ENCODE data around the gene KLRG1. TPM values are rescaled to one million over a fixed set of nuclear protein-coding genes. Genes with fewer than 3 reads are reported as not detected.
A peak's percentile ranks its signal among the peaks of the same experiment; 100 is the strongest.

KLRG1 gene
- total RNA-seq (2014; rRNA removed; shearing (Covaris generic)): 2.3 TPM in 2 replicates

DNA sequence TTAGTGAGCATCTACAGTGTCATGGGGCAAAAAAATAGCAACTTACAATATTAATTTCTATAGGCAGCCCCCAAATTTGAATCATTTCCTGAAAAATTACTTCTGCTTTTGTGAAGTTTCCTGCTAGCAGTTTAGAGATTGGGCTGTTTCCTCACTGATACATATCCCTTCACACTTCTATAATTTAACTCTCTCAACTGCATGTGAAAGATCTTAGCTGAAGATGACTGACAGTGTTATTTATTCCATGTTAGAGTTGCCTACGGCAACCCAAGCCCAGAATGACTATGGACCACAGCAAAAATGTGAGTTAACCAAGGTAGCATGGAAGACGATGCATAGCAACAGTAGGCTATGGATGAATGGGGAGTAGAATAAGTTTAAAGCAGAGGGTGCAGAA lies at the start of gene KLRG1:
Gene KLRG1, plus strand, starts transcription at position 134 of the 400 bp plus-strand sequence. Its CDS starts 90 bp downstream, at position 224.
- no peak within 1 kb of the TSS for H3K4me3 ChIP-seq
- H3K27me3 ChIP-seq: no peaks in the 10 kb centered on the region
- H3K9me3 ChIP-seq (replicated peaks): no peaks in the 10 kb centered on the region
- H3K36me3 ChIP-seq: no peaks in the 10 kb centered on the region
- no peak within 1 kb of the TSS for H3K27ac ChIP-seq
- DNase-seq: no peak
- peaks cover 9% of the 10 kb centered on the region for H3K4me1 ChIP-seq

DNA sequence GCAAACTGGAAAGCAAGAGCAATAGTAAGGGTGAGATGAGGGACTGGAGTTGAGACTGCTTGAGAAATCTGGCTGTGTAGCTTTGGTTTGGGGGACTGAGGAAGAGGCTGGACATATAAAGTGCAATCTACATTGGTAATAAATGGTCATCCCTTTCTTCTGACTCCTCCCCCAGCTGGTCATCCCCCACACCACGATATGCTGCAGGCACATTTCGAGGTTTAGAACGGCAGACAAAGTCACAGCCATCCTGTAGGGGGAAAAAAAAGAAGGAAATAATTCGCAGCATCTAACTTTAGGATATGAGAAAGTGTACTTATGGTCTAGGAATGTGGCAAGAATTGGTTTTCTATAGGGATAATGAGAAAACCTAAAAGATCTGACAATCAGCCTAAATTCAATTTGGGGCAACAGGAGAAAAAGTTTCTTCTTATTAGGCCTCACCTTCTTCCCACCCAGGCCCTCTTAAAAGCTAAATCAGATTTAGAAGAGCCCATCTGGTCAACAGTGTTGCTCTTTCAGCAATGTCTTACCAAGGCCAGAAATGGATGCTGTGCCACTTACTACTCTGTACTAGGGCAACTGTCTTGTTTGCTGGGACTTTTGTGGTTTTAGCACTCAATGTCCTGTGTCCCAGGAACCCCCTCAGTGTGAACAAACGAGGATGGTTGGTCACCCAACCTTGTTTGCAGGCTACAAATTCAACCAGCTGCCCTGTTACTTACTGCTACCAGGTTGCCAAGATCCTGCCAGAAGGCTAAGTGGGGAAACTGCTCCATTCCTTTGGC lies 47.5 kb upstream of the KLRG1 start:
- Histone ChIP-seq H3K27me3 (no peaks in the 10 kb centered on the region), H3K9me3 (replicated peaks) (no peaks in the 10 kb centered on the region), H3K4me3 (no peak overlapping the region), H3K4me1 (no peaks in the 10 kb centered on the region), H3K27ac (no peak overlapping the region), H3K36me3 (peaks cover 54% of the 10 kb centered on the region)
- no peak for DNase-seq

DNA sequence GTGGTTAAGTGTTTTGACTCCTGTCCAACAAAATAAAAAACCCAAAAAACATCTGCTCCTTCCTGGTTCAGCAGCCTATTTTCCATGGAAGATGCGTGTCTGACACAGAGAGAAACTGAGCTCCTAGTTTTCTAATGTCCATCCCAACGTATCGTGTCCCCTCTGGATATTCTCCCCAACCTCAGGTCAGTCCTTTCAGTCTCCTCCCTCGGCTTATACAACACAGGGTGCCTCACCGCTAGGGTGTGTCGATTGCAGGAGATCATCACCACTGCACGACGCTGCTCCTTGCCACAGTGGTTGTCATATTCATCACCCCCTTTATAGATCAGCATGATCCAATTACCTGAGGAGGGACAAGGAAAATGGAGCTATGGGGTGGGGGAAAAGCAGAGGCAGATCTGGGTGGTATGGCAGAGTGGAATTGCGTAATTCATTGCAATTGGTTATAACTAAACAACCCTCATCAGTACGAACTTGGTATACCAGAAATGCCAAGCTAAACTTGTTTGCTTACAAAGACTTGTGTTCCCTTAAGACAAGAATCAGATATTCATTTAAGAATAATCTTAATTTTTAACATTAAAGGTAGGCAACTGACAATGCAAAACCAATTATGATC lies 45.7 kb upstream of the KLRG1 start:
- Histone ChIP-seq H3K36me3 (peaks cover 45% of the 10 kb centered on the region), H3K9me3 (replicated peaks) (no peaks in the 10 kb centered on the region), H3K4me3 (no peak overlapping the region), H3K27ac (no peak overlapping the region), H3K27me3 (no peaks in the 10 kb centered on the region), H3K4me1 (peaks cover 6% of the 10 kb centered on the region)
- DNase-seq: no peak

DNA sequence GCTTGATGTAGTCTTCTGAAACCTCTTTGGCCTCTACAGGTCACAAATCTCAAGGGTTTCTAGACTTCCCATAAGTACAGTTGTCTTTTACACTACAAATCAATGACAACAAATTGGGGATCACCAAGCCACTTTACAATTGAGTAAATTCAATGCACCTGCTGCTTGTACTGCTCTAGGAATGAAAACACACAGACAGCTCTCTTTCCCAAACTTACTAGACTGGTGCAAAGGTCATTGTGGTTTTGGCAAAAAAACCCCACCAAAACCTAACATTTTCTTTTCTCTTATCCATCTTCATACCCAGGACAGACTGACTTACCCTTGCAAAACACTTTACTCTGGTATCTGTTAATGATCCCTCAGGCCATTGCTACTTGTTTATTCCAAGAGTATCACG lies 42.6 kb upstream of the KLRG1 start:
- Histone ChIP-seq H3K4me3 (no peak overlapping the region), H3K36me3 (peaks cover 40% of the 10 kb centered on the region), H3K9me3 (replicated peaks) (no peaks in the 10 kb centered on the region), H3K27me3 (no peaks in the 10 kb centered on the region), H3K27ac (no peak overlapping the region), H3K4me1 (peaks cover 6% of the 10 kb centered on the region)
- DNase-seq: no peak

DNA sequence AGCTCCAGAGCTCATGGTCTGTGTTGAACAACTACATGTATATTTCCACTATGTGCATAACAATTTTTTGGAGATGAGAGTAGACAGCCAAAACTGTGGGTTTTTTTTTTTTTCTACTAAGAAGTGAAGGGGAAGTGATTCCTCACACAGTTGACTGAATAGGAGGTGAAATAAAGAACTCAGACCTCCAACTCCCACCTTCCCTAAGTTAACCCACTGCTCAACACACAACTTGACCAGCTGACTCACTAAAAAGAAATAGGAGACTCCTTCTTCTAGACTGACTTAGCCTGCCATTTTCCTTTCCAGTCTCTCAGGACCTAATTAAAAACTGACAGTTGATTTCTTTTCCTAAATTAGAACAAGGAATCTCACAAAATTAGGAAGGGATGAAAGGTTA lies 41.6 kb upstream of the KLRG1 start:
- no peak for DNase-seq
- no peak overlapping the region; the same call in 1 of the 2 replicates for H3K4me3 ChIP-seq
- no peaks in the 10 kb centered on the region for H3K9me3 ChIP-seq (replicated peaks)
- no peaks in the 10 kb centered on the region for H3K27me3 ChIP-seq
- H3K27ac ChIP-seq: no peak overlapping the region
- H3K4me1 ChIP-seq: peaks cover 6% of the 10 kb centered on the region
- peaks cover 31% of the 10 kb centered on the region for H3K36me3 ChIP-seq

DNA sequence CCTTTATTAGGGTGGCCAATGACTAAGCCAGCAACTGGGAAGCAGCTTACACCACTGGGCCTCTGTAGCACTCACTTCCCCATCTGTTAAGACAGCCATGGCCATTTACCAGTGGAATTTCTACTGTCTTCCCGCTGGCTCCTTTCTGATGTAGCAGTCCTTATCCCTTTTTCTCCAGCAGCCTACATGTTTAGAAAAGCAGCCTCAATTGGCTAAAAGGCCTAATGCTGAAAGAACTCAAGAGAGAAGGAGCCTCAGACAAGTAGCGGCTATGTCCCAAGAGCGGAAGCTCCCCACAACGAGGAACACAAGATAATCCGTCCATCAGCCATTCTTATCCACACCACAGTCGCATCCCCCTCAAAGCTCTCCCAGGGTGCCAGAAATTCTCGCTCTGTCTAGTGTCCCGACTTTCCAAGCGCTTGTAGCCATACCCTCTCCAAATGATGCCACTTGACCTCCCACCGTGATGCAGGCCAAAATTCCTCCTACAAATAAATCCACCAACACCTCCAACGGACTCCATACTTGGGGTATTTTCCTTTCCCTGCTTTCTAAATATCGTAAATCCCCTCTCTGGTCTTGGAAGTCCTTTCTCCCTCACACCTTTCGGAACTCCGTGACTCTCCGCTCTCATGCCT lies 40.5 kb upstream of the KLRG1 start:
- peak overlapping the region; percentile 79 for H3K27ac ChIP-seq
- peak; percentile 11 to 38 for DNase-seq
- no peaks in the 10 kb centered on the region for H3K27me3 ChIP-seq
- H3K4me3 ChIP-seq: peak overlapping the region; percentile 81
- peaks cover 6% of the 10 kb centered on the region for H3K4me1 ChIP-seq
- H3K36me3 ChIP-seq: peaks cover 22% of the 10 kb centered on the region
- no peaks in the 10 kb centered on the region for H3K9me3 ChIP-seq (replicated peaks)

DNA sequence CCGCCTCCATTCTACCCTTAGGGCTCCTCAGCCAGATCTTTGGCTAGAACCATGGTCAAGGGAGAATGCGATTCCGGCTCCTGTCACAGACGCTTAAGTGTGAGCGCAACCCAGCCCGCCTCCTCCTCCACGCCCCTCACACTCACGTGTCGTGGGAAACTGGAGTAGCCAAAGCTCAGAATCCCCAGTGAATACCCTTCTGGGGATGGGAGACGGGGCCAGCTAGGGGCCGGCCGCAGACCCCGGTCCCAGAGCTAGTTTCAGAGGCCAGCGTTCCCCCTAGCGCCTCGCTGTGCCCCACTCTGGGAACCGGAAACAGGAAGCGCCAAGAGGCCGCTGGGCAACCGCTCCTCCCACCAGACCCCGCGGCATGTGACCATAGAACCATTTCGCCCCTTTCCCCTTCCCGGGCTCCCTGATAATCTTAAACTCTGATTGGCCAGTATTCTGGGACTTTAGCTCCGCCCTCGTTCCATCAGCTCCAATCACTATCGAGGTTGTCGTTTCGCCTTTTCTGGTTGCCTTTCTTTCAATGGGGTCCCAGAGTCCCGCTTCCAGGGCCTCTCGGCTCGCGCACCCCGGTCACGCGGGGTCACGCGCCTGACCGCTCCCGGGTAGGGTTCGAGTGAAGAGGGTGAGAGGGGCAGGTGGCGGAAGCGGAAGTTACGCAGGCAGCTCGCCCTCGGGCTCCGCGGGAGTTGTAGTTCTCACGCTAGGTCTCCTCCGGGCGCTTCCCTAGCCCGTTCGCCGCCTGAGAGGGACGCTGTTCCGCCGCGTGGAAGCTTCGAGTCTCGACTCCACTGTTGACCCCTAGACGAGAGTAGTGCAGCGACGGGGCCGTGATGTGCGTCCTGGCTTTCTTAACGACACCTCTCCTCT lies 39.8 kb upstream of the KLRG1 start, which contains the start of gene M6PR:
Gene M6PR, minus strand, starts transcription at position 304 of the 879 bp plus-strand sequence. CDS start 3,241 bp downstream, outside the sequence.
- peak; percentile 96 to 98 for DNase-seq

DNA sequence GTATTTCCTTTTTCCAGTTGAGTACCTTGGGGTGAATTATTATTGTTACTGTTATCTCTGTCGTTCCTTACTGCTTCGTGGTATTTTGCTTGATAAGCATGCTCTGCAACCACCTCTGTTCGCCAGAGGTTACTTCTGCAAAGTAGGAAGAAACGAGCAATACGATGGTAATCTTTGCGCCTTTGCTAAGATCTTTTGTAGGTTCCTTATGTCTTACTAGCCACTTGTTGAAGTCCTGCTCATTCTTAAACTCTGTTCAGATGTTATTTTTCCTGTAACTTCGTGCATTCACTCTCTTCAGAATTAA lies 39.2 kb upstream of the KLRG1 start:
- Histone ChIP-seq H3K4me3 (peak overlapping the region; percentile 81), H3K27me3 (no peaks in the 10 kb centered on the region), H3K9me3 (replicated peaks) (no peaks in the 10 kb centered on the region), H3K36me3 (peaks cover 8% of the 10 kb centered on the region), H3K27ac (peak overlapping the region; percentile 79), H3K4me1 (peaks cover 6% of the 10 kb centered on the region)
- DNase-seq: no peak

More for the DNA sequence above, 39.8 kb upstream of the KLRG1 start, which contains the start of gene M6PR:
- Histone ChIP-seq H3K4me3 (peak within 1 kb of the TSS; percentile 81), H3K36me3 (peaks cover 14% of the 10 kb centered on the region), H3K27me3 (no peaks in the 10 kb centered on the region), H3K9me3 (replicated peaks) (no peaks in the 10 kb centered on the region), H3K27ac (peak within 1 kb of the TSS; percentile 79), H3K4me1 (peaks cover 6% of the 10 kb centered on the region)

DNA sequence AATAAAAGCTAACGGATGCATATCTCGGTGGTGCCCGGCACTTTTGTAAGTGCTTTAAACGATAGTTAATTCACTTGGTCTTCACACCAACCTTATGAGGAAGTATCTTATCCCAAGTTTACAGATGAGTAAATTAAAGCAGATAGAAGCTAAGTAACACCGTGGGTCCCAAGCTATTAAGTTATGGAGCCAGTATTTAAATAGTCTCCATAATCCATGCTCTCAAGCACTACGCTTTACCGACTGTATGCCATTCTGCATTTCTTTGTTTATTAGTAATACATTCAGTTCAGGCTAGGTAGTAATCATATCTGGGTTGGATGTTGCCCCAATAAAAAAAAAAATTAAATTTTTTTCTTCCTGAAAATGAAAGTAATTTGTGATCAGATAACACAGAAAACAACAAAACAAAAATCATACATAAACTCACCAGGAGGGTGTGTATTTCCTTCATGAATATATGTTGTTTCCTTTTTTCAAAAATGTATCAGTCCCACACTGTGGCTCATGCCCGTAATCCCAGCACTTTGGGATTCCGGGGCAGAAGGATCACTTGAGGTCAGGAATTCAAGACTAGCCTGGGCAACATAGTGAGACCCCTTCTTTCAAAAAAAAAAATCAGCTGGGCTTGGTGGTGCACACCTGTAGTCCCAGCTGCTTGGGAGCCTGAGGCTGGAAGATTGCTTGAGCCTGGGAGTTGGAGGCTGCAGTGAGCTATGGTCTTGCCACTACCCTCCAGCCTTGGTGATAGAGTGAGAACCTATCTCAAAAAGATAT lies 38.5 kb upstream of the KLRG1 start:
- Histone ChIP-seq H3K4me3 (peak overlapping the region; percentile 81), H3K36me3 (0 out of 2 replicates have a peak, but pooled peaks cover 3% of the 10 kb centered on the region), H3K4me1 (peaks cover 6% of the 10 kb centered on the region), H3K27me3 (no peaks in the 10 kb centered on the region), H3K27ac (no peak overlapping the region), H3K9me3 (replicated peaks) (no peaks in the 10 kb centered on the region)
- DNase-seq: no peak

DNA sequence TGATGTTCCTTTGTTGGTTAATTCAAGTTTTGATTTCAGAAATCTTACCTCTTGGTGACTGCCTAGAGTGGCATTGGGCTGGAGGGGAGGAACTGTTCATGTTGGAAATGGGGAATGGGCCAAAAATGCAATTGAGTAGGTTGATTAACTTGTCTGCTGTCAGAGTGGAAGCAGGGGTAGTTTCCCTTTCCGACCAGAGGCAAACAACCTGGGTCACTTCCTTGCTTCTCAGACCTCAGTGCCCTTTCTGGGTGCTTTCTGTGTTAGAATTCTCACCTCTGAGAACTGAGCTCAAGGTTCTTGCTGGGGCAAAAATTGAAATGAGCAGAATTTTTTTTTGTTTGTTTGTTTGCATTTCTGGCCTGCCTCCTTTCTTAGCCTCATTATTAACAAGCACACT lies 37.6 kb upstream of the KLRG1 start:
- Histone ChIP-seq H3K27me3 (no peaks in the 10 kb centered on the region), H3K4me3 (no peak overlapping the region), H3K9me3 (replicated peaks) (no peaks in the 10 kb centered on the region), H3K36me3 (no peaks in the 10 kb centered on the region), H3K4me1 (peaks cover 6% of the 10 kb centered on the region), H3K27ac (no peak overlapping the region)
- no peak for DNase-seq

DNA sequence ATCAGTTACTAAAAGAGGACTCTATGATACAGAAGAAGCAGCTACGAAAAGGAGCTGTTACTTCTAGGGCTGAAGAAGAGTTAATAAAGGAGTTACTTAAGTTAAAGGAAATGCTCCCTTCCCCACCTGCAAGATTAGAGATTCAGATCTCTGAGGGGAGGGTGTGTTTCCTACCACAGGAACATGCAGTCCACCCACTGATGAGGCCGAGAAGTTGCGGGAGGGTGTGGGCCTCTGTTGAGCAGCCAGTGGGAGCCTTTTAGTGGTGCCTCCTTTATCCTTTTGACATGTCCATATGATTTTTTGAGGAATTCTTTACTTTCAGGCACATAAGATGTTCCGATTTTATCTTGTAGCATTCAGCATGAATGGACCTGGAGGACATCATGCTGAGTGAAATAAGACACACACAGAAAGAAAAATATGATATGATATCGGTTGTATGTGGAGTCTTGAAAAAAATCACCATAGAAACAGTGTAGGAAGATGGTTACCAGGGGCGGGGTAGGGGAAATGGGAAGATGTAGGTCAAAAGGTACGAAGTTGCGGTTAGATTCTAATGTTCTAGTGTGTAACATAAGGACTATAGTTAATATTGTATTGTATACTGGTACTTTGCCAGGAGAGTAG lies 35.5 kb upstream of the KLRG1 start:
- Histone ChIP-seq H3K9me3 (replicated peaks) (no peaks in the 10 kb centered on the region), H3K36me3 (no peaks in the 10 kb centered on the region), H3K27me3 (no peaks in the 10 kb centered on the region), H3K4me1 (no peaks in the 10 kb centered on the region), H3K4me3 (no peak overlapping the region), H3K27ac (no peak overlapping the region)
- no peak for DNase-seq

DNA sequence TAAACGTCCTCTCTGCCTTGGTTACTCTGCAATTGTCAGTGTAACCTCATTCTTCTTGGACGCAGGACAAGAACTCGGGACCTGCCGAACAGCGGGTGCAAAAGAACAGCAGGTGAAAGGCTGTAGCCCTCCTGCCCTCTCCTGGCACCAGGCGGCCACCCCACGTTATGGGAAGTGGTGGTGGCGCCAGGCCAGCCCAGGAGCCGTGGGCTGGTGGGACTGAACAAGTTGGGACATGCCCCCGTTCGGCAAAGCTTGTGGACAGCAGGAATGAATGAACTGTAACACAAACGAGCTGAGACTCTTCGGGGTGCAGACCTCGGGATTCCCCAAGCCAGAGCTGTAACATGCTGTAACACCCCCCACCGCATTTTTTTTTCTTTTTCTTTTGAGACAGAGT lies 33.3 kb upstream of the KLRG1 start:
- no peak for DNase-seq
- H3K4me3 ChIP-seq: no peak overlapping the region
- H3K9me3 ChIP-seq (replicated peaks): no peaks in the 10 kb centered on the region
- no peaks in the 10 kb centered on the region for H3K27me3 ChIP-seq
- H3K36me3 ChIP-seq: no peaks in the 10 kb centered on the region
- no peak overlapping the region for H3K27ac ChIP-seq
- H3K4me1 ChIP-seq: no peaks in the 10 kb centered on the region

DNA sequence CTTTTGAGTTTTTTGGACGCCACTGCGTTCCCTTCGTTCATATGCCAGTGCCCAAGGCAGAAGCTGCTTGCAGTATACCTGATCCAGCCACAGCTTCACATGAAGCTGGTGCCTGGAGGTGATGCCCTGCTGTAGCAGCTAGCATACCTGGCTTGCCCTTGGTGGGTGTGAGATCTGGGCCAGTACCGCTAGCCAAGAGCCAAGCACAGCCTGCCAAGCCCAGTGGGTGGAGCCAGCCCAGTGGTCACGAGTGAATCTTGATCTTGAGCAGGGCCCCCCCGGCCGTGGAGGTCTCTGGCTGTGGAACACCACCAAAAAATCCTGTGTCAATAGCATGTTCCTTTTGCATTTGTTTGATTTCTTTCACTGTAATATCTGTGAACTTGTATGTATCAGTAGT lies 32.6 kb upstream of the KLRG1 start:
- H3K36me3 ChIP-seq: no peaks in the 10 kb centered on the region
- no peaks in the 10 kb centered on the region for H3K27me3 ChIP-seq
- no peak overlapping the region for H3K4me3 ChIP-seq
- no peaks in the 10 kb centered on the region for H3K9me3 ChIP-seq (replicated peaks)
- DNase-seq: no peak
- H3K4me1 ChIP-seq: no peaks in the 10 kb centered on the region
- H3K27ac ChIP-seq: no peak overlapping the region
